DMS153 (cell line): ENCODE measurements around the gene MS4A13.
"Not testable (repeated sequence)": the region's sequence is repeated elsewhere in the genome, so short reads cannot be mapped to it uniquely, and the experiment has no call there.

ENCODE experiments used
- DNase-seq: peaks from one replicate; lab custom pipeline; 2025; lab: John Stamatoyannopoulos, UW

The MS4A13 gene, protein sequence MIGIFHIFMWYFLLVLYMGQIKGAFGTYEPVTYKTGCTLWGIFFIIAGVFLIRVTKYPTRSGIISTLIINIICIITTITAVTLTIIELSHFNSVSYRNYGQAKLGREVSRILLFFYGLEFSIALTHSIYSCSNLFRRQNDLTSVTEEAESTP

GRCh38 chr11:60515144-60515855 is at the start of gene MS4A13:
Gene MS4A13, plus strand, starts transcription at chr11:60515392. Its CDS starts 2,692 bp downstream, at chr11:60518084.
- DNase-seq: no peak

GRCh38 chr11:60468829-60469228 is 46.4 kb upstream of the MS4A13 start:
- no peak for DNase-seq

DNA sequence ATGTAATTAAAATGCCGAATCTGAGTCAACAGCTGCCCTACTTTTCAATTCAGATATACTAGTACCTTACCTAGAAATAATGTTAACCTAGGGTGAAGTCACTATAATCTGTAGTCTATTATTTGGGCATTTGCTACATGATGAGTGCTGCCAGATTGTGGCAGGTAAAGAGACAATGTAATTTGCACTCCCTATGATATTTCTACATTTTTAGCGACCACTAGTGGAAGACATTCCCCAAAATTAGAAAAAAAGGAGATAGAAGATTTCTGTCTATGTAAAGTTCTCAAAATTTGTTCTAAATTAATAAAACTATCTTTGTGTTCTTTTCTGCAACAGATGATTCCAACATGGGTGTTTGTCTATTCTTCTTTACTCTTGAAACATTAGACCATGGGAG is 45.5 kb upstream of the MS4A13 start:
- DNase-seq: no peak

- no peak for DNase-seq
Observed at GRCh38 chr11:60477035-60477445, 38.2 kb upstream of the MS4A13 start.

GRCh38 chr11:60482361-60482760 is 32.8 kb upstream of the MS4A13 start:
- DNase-seq: no peak

DNA sequence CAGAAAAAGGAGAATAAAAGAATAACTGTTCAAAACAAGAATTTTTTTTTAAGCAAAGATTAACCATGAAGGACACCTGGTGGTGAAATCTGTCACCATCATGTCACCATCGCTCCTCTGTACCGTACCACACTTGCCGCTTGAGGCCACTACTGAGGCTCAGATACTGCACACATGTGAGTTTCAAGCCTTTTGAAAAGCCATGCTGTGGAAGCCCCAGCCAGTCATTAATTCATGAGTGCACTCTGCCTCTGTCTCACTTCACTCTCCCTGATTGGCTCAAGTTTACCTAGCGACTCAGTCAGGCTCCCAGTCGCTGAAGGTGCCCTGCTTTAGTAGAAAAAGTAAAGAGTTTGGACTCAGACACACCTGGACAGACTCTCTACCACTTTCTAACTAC is 29.2 kb upstream of the MS4A13 start:
- DNase-seq: no peak

DNA sequence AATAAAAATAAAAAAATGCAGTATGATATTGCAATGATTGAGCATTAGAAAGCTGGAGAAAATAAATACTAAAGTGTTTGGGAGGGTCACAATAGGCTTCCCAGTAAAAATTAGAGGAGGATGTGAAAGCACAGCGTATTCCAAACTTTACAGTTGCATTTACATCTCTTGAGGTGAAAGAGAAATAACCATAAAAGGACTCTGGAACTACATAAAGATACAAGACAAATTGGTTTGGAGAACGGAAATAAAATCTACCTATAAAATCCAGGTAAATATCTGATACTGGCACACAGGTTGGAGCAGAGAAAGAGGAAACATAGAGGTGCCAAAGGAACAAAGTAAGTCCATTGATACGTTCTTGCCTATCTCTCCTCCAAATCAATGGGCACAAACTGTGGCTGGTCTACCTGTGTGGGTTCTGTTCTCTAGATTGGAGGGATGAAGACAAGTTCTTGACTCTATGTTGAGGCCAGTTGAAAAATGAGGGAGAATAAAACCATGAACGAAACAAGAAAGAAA is 22.6 kb upstream of the MS4A13 start, which contains the start of gene MS4A12:
TSS of gene MS4A12 (plus strand) at position 291 of the 522 bp plus-strand sequence. CDS start 4,541 bp downstream, outside the sequence.
- DNase-seq: no peak

DNA sequence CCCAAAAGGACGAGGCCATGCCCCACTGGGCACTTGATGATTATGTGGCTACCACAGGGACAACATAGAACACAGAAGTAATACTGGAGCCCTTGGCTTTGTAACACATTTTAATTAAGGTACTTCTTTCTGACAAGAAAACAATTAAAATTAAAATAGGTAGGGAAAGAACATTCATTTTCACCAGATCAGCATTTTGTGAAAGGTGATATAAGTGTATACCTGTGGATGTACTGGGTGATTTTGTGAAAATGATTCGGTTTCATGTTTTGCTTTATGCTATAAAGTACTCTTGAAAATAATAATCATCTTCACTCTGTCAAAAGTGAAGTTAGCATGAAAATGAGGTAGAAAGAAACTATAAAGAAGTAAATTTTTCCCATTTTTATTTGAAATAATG is 21.7 kb upstream of the MS4A13 start:
- no peak for DNase-seq

- no peak for DNase-seq
Observed at GRCh38 chr11:60498399-60498798, 16.8 kb upstream of the MS4A13 start.

DNA sequence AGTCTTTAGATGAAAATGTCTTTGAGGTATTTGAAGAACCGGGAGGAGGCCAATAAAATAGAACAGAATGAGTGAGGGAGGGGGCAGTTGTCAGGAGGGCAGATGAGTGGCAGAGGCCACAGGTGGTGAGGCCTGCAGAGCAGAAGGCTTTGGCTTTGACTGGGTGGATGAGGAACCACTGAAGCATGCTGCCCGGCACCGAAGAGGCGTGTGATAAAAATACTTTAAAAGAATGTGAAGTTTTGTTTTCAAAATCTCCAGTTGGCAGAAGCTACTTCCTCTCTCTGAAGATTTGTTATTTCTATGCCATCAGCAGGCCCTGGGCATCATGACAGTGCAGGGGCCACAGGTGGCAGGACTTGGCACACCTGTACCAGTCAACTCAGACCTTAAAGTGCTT is 16.3 kb upstream of the MS4A13 start:
- DNase-seq: no peak

DNA sequence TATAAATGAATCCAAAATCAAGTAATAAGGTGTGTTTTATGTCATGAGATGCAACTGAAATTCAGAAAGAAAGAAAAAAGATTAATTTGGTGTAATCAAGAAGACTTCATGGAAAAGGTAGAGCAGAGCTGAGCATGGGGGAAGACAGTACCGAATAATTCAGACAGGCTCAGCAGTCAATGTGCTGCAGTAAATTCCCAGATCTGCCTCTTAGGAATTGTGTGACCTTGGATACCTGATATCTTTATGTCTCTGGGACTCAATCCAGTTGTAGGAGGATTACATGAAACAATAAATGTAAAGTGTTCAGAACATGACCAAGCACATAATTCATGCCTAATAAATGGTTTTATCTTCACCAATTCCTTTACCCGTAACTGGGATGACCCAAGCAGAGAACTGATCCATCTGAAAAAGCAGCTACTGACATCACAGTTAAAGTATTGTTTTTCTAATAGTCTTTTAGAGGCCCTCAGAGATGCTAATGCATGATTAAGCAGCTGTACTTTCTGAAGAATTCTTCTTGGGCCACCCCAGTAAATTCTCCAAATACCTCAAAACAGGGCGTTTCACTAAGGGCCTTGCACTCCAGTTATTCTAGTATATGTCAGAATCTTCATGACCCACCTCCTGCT is 14.8 kb upstream of the MS4A13 start:
- no peak for DNase-seq

GRCh38 chr11:60502221-60502775 is 12.9 kb upstream of the MS4A13 start:
- no peak for DNase-seq

DNA sequence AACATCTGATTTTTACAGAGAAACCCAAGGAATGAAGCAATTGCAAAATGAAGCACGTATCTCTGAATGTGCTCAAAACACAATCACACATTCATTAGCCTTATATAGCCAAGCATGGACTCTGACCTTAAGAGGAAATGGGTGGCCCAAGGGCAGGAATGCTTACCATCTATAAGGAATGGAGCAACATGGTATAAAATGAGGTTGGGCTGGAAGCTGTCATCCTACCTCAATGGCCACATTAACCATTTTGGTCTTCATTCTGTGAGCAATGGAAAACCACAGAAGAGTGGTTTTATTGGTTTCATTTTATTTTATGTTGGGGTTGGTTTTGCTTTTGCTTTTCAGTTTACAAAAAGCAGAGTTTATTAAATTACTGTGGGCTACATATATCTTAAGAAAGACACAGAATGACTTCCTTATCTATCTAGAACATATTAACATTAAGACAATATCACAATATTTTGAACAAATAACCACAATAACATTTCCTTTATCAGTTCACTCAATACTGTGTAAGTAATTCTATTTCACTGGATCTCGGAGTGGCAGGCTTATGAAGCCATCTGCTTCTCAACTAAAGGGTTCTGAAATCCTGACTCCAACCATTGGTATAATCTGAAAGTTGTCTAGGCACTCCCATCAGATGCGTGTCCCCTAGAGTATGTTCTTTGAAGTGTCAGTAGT is 10.8 kb upstream of the MS4A13 start:
- DNase-seq: no peak

- DNase-seq: not testable (repeated sequence)
Observed at GRCh38 chr11:60509609-60510008, 5.6 kb upstream of the MS4A13 start.

DNA sequence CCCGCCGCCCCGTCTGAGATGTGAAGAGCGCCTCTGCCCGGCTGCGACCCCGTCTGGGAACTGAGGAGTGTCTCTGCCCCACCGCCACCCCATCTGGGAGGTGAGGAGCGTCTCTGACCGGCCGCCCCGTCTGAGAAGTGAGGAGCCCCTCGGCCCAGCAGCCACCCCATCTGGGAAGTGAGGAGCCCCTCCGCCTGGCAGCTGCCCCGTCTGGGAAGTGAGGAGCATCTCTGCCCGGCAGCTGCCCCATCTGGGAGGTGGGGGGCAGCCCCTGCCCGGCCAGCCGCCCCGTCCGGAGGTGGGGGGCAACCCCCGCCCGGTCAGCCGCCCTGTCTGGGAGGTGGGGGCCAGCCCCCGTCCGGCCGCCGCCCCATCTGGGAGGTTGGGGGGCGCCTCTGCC is 5.0 kb upstream of the MS4A13 start:
- not testable (repeated sequence) for DNase-seq

DNA sequence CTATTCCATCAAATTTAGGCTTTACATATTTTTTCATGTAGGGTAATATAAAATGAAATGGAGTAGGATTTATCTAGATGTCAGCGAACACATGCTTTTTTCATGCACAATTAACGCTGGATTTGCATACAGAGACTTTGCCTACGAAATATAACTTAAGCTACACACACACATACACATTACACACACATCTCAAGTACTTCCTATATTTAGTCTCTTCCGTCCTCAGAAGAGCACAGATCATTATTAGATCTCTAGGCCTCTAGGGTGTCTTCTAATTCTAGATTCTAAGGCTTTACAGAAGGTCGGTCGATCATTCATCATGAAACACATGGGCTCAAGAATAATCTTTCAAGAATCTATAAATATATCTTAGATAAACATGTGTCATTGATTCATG is 3.8 kb upstream of the MS4A13 start:
- DNase-seq: no peak

- DNase-seq: no peak
Observed at GRCh38 chr11:60512651-60513225, 2.5 kb upstream of the MS4A13 start.

DNA sequence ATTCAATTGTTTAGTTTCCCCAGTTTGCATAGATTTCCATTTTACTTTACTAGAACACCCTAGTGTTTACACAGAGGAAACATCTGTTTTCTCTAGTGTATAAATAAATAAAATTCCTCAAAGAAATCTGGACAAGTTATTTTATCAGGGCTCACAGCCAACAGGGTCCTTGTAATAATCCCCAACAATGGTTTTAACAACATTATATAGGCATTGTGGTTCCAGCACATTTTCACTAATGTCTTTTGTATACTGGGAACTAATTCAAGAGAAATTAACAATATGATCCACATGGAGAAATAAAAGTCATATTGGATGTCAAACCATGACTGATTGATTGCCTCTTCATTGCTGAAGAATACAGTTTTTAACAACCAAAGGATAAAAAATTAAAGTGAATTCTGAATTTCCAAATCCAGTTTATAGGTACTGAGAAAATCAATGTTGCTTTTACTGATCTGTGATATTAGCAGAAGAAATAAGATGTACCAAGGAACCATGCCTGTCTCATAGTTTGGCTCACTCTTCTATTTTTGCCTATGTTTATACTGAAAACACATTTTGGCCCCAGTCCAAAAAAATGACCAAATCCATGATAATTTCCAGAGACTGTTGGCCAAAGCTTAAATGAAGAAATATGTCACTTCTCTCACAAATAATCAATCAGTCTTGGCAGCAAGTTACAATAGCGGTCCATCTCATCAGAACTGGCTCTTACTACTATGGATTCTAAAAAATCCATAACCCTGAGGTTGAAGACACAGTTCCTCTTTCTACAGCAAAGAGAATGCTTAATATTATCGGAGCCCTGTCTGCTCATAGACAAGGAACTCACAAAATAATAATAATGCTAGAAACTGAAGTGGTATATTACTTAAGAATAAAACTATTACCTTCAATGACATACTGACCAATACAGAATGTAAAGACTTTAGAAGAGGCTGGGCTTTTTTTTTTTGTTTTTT is 1.4 kb upstream of the MS4A13 start:
- no peak for DNase-seq

DNA sequence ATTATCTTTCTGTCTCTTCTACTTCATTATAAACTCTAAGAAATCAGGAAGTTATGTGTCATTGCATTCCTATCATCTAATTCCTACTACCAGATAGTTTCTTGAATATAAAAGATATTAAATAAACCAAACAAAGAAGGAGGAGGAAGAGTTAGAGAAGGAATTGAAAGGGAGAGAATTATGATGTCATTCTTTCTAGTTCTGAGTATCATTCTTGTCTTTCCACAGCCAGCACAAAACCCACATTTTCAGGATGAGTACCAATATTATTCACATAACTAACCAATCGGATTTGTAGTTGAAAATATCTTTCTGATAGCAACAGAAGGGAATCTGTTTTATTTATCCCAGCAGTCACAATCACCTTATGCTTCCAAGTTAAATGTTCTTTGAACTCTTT is 13.3 kb downstream of the MS4A13 start:
- no peak for DNase-seq

DNA sequence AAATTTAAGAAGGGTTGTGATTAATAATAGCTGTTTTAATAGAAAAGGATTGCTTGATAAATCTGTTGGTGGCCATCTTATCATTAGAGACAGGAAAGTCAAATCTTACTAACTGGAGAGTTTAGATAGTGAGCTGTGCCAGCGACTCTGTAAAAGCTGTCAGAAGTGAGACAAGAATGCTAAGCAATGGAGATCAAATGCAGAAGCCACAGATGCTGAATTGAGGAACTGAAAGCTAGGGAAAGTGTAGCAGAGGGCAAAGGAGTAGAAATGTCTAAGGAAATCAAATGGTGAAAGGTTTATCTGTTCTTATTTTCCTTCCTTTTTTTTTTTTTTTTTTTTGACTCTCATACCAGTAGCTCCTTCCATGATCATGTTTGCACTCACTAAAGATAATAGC is 13.7 kb downstream of the MS4A13 start:
- no peak for DNase-seq
